Measurements from ENCODE around the gene RPL32.
"Not testable (repeated sequence)": the region's sequence is repeated elsewhere in the genome, so short reads cannot be mapped to it uniquely, and the experiment has no call there.

RPL32 gene

GRCh38 chr3:12791430-12791829, 49.9 kb downstream of the RPL32 start:
- no peak for DNase-seq (ENCODE audit: low read depth, low spot score)
- H3K4me3 ChIP-seq (ENCODE audit: low read length) = no peak overlapping the region

GRCh38 chr3:12787967-12788690, 53.2 kb downstream of the RPL32 start:
- not testable (repeated sequence) for DNase-seq (ENCODE audit: low read depth, low spot score); H3K4me3 ChIP-seq (ENCODE audit: low read length)

GRCh38 chr3:12787346-12787745, 54.0 kb downstream of the RPL32 start:
- DNase-seq (ENCODE audit: low read depth, low spot score); H3K4me3 ChIP-seq (ENCODE audit: low read length): not testable (repeated sequence)

- DNase-seq (ENCODE audit: low read depth, low spot score) = no peak
These were observed 56.3 kb downstream of the RPL32 start for GRCh38 chr3:12785096-12785495.

More at GRCh38 chr3:12785096-12785495, 56.3 kb downstream of the RPL32 start:
- H3K4me3 ChIP-seq (ENCODE audit: low read length) = no peak overlapping the region

All from Jurkat, Clone E6-1 (cell line).